ENCODE data around the gene CDK5RAP1. TPM values are rescaled to one million over a fixed set of nuclear protein-coding genes. Genes with fewer than 3 reads are reported as not detected.

Gene CDK5RAP1
- polyA plus RNA-seq, 1 donor (not counting 4 experiments of a cell fraction or from before 2014, with no cell fraction given) = 34.0 TPM

DNA sequence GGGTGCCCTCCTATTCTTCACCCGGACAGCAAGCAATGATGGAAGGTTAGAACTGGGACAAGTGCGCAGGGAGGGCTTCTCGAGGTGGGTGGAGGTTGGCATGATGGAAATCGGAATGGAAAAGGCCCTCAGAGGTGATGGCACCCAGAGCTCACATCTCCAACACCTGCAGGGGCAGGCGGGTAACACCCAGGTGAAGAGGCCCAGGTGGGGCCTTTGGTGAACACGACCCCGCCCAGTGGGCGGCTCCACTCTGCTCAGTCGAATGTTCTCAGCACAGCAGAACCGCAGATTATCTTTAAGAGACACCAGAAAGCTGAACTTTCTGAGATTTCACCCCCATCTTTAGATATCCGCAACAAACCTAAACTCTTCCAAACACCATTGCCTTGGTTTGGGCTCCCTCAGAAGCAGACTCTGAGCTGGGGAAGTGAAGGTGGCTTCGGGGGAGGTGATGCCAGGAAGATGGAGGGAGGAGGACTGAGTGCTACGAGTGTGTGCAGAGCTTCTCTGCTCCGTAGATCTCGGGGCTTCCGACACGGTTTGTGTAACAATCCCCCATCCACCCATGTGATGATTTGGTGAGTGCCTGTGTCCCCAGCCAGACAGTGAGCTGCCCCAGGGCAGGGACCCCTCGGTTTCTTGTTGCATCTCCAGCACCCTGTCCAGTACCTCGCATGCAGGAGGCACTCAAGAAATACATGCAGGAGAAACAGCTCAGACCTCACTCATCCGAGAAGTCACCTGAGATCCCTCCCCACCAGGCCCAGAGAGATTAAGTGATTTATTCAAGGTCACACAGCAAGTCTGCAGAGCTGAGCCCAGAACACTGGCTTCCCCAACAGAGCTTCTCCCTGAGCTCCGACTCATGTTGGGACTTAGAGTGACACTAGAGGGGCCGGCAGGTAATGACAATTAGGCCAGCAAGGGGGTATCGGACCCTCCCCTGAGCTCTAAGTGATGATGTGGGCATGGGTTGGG lies 72.9 kb downstream of the CDK5RAP1 start:
- H3K9ac ChIP-seq (ENCODE audit: control insufficient read depth, extremely low read depth, insufficient read depth, low read length) = no peak overlapping the region
- H3K4me3 ChIP-seq (ENCODE audit: control insufficient read depth in 2 of 3, extremely low read depth in 1 of 3, insufficient read depth in 2 of 3, low read depth in 1 of 3, low read length in 3 of 3) = no peak overlapping the region
- H3K9me1 ChIP-seq (ENCODE audit: control insufficient read depth, extremely low read depth, insufficient read depth, low read length) = no peaks in the 10 kb centered on the region
- TF ChIP-seq, protein P1, sequence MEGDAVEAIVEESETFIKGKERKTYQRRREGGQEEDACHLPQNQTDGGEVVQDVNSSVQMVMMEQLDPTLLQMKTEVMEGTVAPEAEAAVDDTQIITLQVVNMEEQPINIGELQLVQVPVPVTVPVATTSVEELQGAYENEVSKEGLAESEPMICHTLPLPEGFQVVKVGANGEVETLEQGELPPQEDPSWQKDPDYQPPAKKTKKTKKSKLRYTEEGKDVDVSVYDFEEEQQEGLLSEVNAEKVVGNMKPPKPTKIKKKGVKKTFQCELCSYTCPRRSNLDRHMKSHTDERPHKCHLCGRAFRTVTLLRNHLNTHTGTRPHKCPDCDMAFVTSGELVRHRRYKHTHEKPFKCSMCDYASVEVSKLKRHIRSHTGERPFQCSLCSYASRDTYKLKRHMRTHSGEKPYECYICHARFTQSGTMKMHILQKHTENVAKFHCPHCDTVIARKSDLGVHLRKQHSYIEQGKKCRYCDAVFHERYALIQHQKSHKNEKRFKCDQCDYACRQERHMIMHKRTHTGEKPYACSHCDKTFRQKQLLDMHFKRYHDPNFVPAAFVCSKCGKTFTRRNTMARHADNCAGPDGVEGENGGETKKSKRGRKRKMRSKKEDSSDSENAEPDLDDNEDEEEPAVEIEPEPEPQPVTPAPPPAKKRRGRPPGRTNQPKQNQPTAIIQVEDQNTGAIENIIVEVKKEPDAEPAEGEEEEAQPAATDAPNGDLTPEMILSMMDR (optimal IDR thresholded peaks at IDR 0.05 in 1 of 3, IDR thresholded peaks at IDR 0.05 in 1 of 3, conservative IDR thresholded peaks at IDR 0.05 in 1 of 3; ENCODE audit: extremely low read depth in 1 of 3, insufficient read depth in 2 of 3, low read length in 3 of 3) = no peak
- no peak for TF ChIP-seq EZH2 (IDR thresholded peaks at IDR 0.05; ENCODE audit: low read length)
- H2AFZ ChIP-seq (ENCODE audit: control insufficient read depth, low read length) = no peak overlapping the region
- FAIRE-seq (no peak), DNase-seq (ENCODE audit: low read depth, low spot score) (no peak)
- dilution Hi-C loops (cut with MboI; ENCODE audit: extremely low pct_ligation_motif_present, low sequenced_read_pairs) = no loop called here
- H3K36me3 ChIP-seq (ENCODE audit: control insufficient read depth in 2 of 2, extremely low read depth in 1 of 2, insufficient read depth in 2 of 2, low read length in 2 of 2) = no peaks in the 10 kb centered on the region
- no peaks in the 10 kb centered on the region for H3K79me2 ChIP-seq (ENCODE audit: control insufficient read depth, insufficient read depth, low read length)
- no peak overlapping the region for H3K4me2 ChIP-seq (ENCODE audit: control insufficient read depth, extremely low read depth, insufficient read depth, low read depth, low read length)
- peaks cover 7% of the 10 kb centered on the region for H3K27me3 ChIP-seq (ENCODE audit: control insufficient read depth, extremely low read depth, insufficient read depth, low read length)
- H3K27ac ChIP-seq (ENCODE audit: control insufficient read depth, insufficient read depth, low read length) = no peak overlapping the region
- no peaks in the 10 kb centered on the region for H4K20me1 ChIP-seq (ENCODE audit: control insufficient read depth, extremely low read depth, insufficient read depth, low read length)
- H3K9me3 ChIP-seq (ENCODE audit: control insufficient read depth, low read depth, low read length) = no peaks in the 10 kb centered on the region
- H3K4me1 ChIP-seq (ENCODE audit: control insufficient read depth, extremely low read depth, insufficient read depth, low read length) = no peaks in the 10 kb centered on the region

DNA sequence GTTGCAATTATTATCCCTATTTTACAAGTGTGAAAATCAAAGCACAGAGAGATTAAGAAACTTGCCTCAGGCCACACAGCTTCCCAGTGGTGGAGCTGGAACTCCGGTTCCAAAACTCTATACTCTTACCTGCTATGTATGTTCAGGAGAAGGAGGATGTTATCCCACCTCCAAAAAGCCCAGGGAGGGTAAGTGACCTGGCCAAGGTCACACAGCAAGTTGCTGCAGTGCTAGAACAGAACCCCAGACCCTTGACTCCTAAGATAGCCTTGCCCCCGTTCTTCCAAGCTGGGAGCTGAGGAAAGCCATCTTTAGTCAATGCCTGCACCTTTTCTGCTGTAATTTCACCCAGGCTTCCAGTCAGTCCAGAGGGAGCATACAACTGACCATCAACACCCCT lies 76.0 kb downstream of the CDK5RAP1 start:
- Histone ChIP-seq H3K4me1 (ENCODE audit: control insufficient read depth, extremely low read depth, insufficient read depth, low read length) (no peaks in the 10 kb centered on the region), H3K36me3 (ENCODE audit: control insufficient read depth in 2 of 2, extremely low read depth in 1 of 2, insufficient read depth in 2 of 2, low read length in 2 of 2) (no peaks in the 10 kb centered on the region), H3K79me2 (ENCODE audit: control insufficient read depth, insufficient read depth, low read length) (no peaks in the 10 kb centered on the region), H3K27ac (ENCODE audit: control insufficient read depth, insufficient read depth, low read length) (no peak overlapping the region), H3K9me3 (ENCODE audit: control insufficient read depth, low read depth, low read length) (no peaks in the 10 kb centered on the region), H3K9ac (ENCODE audit: control insufficient read depth, extremely low read depth, insufficient read depth, low read length) (no peak overlapping the region), H4K20me1 (ENCODE audit: control insufficient read depth, extremely low read depth, insufficient read depth, low read length) (no peaks in the 10 kb centered on the region), H3K4me3 (ENCODE audit: control insufficient read depth in 2 of 3, extremely low read depth in 1 of 3, insufficient read depth in 2 of 3, low read depth in 1 of 3, low read length in 3 of 3) (no peak overlapping the region), H3K27me3 (ENCODE audit: control insufficient read depth, extremely low read depth, insufficient read depth, low read length) (peaks cover 13% of the 10 kb centered on the region), H3K9me1 (ENCODE audit: control insufficient read depth, extremely low read depth, insufficient read depth, low read length) (no peaks in the 10 kb centered on the region), H3K4me2 (ENCODE audit: control insufficient read depth, extremely low read depth, insufficient read depth, low read depth, low read length) (no peak overlapping the region), H2AFZ (ENCODE audit: control insufficient read depth, low read length) (no peak overlapping the region)
- DNase-seq (ENCODE audit: low read depth, low spot score) (no peak), FAIRE-seq (no peak)
- no peak for TF ChIP-seq EZH2 (IDR thresholded peaks at IDR 0.05; ENCODE audit: low read length)
- TF ChIP-seq, protein P1 (optimal IDR thresholded peaks at IDR 0.05 in 1 of 3, IDR thresholded peaks at IDR 0.05 in 1 of 3, conservative IDR thresholded peaks at IDR 0.05 in 1 of 3; ENCODE audit: extremely low read depth in 1 of 3, insufficient read depth in 2 of 3, low read length in 3 of 3) = no peak
- dilution Hi-C loops (cut with MboI; ENCODE audit: extremely low pct_ligation_motif_present, low sequenced_read_pairs) = no loop called here
